ENCODE results near the gene IFNL1. TPM values are rescaled to one million over a fixed set of nuclear protein-coding genes. Genes with fewer than 3 reads are reported as not detected.
A peak's percentile ranks its signal among the peaks of the same experiment; 100 is the strongest.

IFNL1 gene
- total RNA-seq, 2 donors from 2014 or later: not detected

DNA sequence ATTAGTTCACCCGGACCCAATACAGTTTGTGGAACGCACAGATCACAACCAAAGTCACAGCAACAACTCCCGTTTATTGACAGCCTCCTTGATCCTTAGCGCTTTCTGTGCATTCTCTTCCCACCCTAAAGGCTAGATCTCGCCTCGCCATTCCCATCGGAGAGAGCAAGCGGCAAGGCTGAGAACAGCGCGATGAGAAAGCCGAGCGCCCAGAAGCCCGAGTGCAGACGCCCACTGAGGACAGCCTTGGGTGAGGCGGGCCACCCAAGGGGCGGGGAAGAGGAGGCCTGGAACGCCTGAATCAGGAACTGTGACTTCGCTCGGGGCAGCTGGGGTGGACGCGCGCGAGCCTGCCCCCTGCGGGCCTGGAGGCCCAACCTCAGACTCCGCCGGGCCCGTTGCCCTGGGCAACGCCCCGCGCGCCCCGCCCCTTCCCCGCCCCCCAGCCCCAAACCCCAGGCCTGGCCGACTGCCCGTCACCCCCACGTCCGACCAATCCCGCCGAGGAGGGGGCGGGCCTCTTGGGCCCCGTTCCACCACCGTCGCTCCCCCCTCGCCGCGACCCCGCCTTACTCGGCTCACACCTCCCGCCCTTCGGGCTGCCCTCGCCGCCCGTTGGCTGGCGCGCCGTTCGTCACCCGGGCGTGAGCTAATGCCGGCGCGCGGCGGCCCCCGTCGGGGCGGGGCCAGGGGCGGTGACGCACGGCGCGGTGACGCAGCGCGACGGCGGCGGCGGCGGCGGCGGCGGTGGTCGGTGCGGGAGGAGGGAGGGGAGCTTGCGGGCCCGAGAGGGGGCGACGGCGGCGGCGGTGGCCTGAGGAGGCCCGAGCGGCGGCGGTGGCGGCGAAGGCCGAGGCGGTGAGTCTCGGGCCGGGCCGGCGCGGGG lies 45.8 kb downstream of the IFNL1 start, which contains the start of gene SAMD4B:
Gene SAMD4B (plus strand): TSS at position 703 of the 886 bp plus-strand sequence. CDS start 14,473 bp downstream, outside the sequence.
- no peaks in the 10 kb centered on the region for H3K9me3 ChIP-seq
- DNase-seq (ENCODE audit: low spot score): peak; percentile 98
- H3K4me1 ChIP-seq (replicated peaks): peaks cover 5% of the 10 kb centered on the region
- 0% methylated on average over 34 of the region's 105 CpGs for WGBS
- intact Hi-C loops (cut with DNase I): loop anchor here (2.0 to 5.0 kb wide), 2 partner anchors 49 to 70 kb away; partner anchors contain the start of genes MED29, PAF1 and PLEKHG2
- no peaks in the 10 kb centered on the region for H3K36me3 ChIP-seq
- peak within 1 kb of the TSS; percentile 83 to 90 for H3K4me3 ChIP-seq
- no peaks in the 10 kb centered on the region for H3K27me3 ChIP-seq (replicated peaks; ENCODE audit: insufficient read depth)
- TF ChIP-seq POLR2A (IDR thresholded peaks at IDR 0.05): peak; percentile 88
- TF ChIP-seq POLR2AphosphoS5 (IDR thresholded peaks at IDR 0.05): peak; percentile 96
- TF ChIP-seq, protein P1, sequence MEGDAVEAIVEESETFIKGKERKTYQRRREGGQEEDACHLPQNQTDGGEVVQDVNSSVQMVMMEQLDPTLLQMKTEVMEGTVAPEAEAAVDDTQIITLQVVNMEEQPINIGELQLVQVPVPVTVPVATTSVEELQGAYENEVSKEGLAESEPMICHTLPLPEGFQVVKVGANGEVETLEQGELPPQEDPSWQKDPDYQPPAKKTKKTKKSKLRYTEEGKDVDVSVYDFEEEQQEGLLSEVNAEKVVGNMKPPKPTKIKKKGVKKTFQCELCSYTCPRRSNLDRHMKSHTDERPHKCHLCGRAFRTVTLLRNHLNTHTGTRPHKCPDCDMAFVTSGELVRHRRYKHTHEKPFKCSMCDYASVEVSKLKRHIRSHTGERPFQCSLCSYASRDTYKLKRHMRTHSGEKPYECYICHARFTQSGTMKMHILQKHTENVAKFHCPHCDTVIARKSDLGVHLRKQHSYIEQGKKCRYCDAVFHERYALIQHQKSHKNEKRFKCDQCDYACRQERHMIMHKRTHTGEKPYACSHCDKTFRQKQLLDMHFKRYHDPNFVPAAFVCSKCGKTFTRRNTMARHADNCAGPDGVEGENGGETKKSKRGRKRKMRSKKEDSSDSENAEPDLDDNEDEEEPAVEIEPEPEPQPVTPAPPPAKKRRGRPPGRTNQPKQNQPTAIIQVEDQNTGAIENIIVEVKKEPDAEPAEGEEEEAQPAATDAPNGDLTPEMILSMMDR (IDR thresholded peaks at IDR 0.05): peak; percentile 61 to 91 (median 86)
- H3K27ac ChIP-seq: peak within 1 kb of the TSS; percentile 87 to 91

DNA sequence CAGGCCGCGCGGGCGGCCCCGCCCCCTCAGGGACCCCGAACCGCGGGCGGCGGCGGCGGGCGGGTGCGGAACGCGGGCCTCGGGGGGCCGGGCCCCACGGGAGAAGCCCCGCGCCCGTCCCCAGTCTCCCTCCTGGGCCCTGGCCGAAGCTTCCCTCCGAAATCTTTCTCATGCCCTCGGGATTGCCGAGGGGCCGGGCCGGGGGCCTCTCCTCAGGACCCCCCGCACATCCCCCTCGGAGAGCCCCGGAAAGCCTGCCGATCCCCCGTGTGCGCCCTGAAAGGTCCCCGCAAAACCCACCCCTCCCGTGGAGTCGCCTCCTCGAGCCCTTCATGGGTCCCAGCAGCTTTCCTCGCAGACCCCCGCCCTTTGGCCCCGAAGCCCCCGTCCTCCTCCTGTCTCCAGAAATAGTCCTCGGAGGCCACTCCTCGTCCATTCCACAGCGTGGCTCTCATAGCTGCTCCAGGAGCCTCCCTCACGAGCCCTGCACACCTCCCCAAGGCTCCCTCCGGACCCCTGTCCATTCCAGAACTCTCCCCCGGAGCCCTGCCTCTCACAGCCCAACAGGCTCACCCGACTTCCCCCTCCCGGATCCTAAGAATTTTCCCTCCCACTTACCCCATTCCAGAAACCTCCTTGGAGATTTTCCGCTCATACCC lies 46.6 kb downstream of the IFNL1 start:
- no peaks in the 10 kb centered on the region for H3K9me3 ChIP-seq
- no peaks in the 10 kb centered on the region for H3K27me3 ChIP-seq (replicated peaks; ENCODE audit: insufficient read depth)
- DNase-seq (ENCODE audit: low spot score): no peak
- no peaks in the 10 kb centered on the region for H3K36me3 ChIP-seq
- H3K4me1 ChIP-seq (replicated peaks): peaks cover 5% of the 10 kb centered on the region
- H3K4me3 ChIP-seq: peak overlapping the region; percentile 83 to 90
- intact Hi-C loops (cut with DNase I): loop anchor here (2.0 to 5.0 kb wide), 2 partner anchors 48 to 70 kb away; partner anchors contain the start of genes MED29, PAF1 and PLEKHG2
- H3K27ac ChIP-seq: peak overlapping the region; percentile 87
- under 1% methylated on average over 43 of the region's 51 CpGs for WGBS
- TF ChIP-seq, protein P1 (IDR thresholded peaks at IDR 0.05): no peak
- TF ChIP-seq POLR2A (IDR thresholded peaks at IDR 0.05) (no peak), POLR2AphosphoS5 (IDR thresholded peaks at IDR 0.05) (no peak)

DNA sequence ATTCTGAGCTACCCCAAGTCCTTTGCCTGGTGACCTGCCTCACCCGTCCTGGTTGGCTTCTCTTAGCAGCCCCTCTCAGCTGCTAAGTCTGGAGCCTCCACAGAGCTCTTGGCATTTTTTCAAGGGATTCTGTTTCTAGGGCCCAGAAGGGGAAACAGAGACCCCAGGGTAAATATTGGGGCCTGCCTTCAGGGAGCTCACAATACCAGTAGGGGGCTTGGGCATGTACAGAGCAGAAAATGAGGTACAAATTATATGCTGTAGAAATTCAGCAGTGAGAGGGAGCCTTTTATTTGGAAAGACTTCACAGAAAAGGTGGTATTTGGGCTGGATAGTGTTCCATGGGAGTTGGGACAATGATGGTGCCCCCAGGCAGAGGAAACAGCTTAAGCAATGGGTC lies 49.7 kb downstream of the IFNL1 start:
- peaks cover under 1% of the 10 kb centered on the region for H3K4me1 ChIP-seq (replicated peaks)

DNA sequence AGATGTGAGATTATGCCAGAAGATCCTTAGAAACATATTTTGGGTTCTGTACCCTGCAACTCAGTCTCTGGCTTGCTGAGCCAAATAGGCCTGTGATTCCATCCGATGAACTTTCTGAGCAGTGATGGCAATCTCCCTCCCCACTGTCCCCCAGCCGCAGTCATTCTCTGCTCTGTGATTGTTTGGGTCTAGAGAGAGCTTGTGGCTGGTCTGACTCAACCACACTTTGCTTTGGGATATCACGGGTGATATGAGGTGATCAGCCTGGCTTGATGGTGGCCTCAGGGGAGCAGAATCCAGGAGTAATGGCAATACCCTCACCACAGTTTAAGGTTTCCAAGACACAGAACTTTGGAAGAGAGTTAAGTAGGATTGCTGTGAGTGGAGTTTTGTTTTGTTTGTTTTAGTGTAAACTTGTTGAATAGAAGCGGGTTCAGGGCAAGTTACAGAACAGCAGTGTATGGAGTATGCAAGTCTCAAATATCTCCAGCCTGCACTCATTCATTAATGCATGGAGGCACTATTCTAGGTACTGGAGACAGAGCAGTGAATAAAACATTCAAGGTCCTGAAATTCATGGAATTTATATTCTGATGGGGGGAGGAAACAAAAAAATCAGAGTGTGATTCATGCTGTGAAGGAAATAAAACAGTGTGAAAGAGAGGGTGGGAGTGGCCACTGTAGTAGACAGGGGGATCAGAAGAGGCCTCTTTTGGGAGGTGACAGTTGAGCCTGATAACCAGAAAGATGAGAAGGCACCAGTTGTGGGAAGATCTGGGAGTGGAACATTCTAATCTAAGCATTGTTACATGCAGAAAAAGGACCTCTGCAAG lies 51.3 kb downstream of the IFNL1 start:
- Histone ChIP-seq H3K9me3 (no peaks in the 10 kb centered on the region), H3K4me1 (replicated peaks) (no peaks in the 10 kb centered on the region), H3K27me3 (replicated peaks; ENCODE audit: insufficient read depth) (no peaks in the 10 kb centered on the region), H3K4me3 (no peak overlapping the region), H3K27ac (no peak overlapping the region), H3K36me3 (no peaks in the 10 kb centered on the region)
- TF ChIP-seq, protein P1 (IDR thresholded peaks at IDR 0.05): no peak
- TF ChIP-seq POLR2AphosphoS5 (IDR thresholded peaks at IDR 0.05) (no peak), POLR2A (IDR thresholded peaks at IDR 0.05) (no peak)
- intact Hi-C loops (cut with DNase I): no loop called here
- WGBS: 89% methylated on average over 4 of the region's 4 CpGs
- DNase-seq (ENCODE audit: low spot score): no peak

More for the DNA sequence above, 49.7 kb downstream of the IFNL1 start:
- DNase-seq (ENCODE audit: low spot score): no peak
- no peaks in the 10 kb centered on the region for H3K9me3 ChIP-seq
- no peak overlapping the region for H3K4me3 ChIP-seq
- no peaks in the 10 kb centered on the region for H3K27me3 ChIP-seq (replicated peaks; ENCODE audit: insufficient read depth)
- WGBS: 80% methylated on average over 1 of the region's 1 CpG
- TF ChIP-seq POLR2A (IDR thresholded peaks at IDR 0.05): no peak
- TF ChIP-seq, protein P1 (IDR thresholded peaks at IDR 0.05): no peak
- no peak for TF ChIP-seq POLR2AphosphoS5 (IDR thresholded peaks at IDR 0.05)
- H3K36me3 ChIP-seq: no peaks in the 10 kb centered on the region
- intact Hi-C loops (cut with DNase I): no loop called here
- H3K27ac ChIP-seq: no peak overlapping the region

Small RNA genes within 50 kb of the gene (small RNA-seq; reads per million reads assigned to genes)
- 0 to 0.20 reads per million in 2 donors for gene AC011445.2

Other genes with a start within 250 kb of the IFNL1 start
- under 1 TPM in 1 of 2 donors, not detected in 1; 0.80 TPM for gene ACP7, start 212.0 kb upstream of the IFNL1 start, total RNA-seq
- gene PAK4, start 170.6 kb upstream of the IFNL1 start, total RNA-seq: 100 to 1,000 TPM; 111 to 123 TPM
- gene NCCRP1, start 99.4 kb upstream of the IFNL1 start, total RNA-seq: 1 to 10 TPM; 1.4 to 2.7 TPM
- 100 to 1,000 TPM in 1 of 2 donors, not detected in 1; 165 TPM for gene SYCN, start 92.1 kb upstream of the IFNL1 start, total RNA-seq
- gene IFNL3, start 51.4 kb upstream of the IFNL1 start, total RNA-seq: not detected
- not detected for gene IFNL4, start 47.6 kb upstream of the IFNL1 start, total RNA-seq
- not detected for gene IFNL2, start 28.0 kb upstream of the IFNL1 start, total RNA-seq
- 1 to 10 TPM; 4.2 to 5.6 TPM for gene LRFN1, start 24.5 kb downstream of the IFNL1 start, total RNA-seq
- 10 to 100 TPM in 1 of 2 donors, 1 to 10 TPM in 1; 1.5 to 10.2 TPM for gene GMFG, start 39.6 kb downstream of the IFNL1 start, total RNA-seq
- gene SAMD4B, start 46.0 kb downstream of the IFNL1 start, total RNA-seq: 100 to 1,000 TPM; 133 to 227 TPM
- gene PAF1, start 94.7 kb downstream of the IFNL1 start, total RNA-seq: 10 to 100 TPM; 47.5 to 63.6 TPM
- gene MED29, start 95.0 kb downstream of the IFNL1 start, total RNA-seq: 10 to 100 TPM; 50.2 to 56.4 TPM
- gene ZFP36, start 110.4 kb downstream of the IFNL1 start, total RNA-seq: 100 to 1,000 TPM in 1 of 2 donors, 10 to 100 TPM in 1; 96.5 to 170 TPM
- gene PLEKHG2, start 116.3 kb downstream of the IFNL1 start, total RNA-seq: 10 to 100 TPM; 14.4 to 21.1 TPM
- 1,000 to 10,000 TPM; 1,162 to 1,716 TPM for gene RPS16, start 139.5 kb downstream of the IFNL1 start, total RNA-seq
- gene SUPT5H, start 149.2 kb downstream of the IFNL1 start, total RNA-seq: 100 to 1,000 TPM in 1 of 2 donors, 10 to 100 TPM in 1; 79.8 to 246 TPM
- 10 to 100 TPM; 54.1 to 75.5 TPM for gene TIMM50, start 184.4 kb downstream of the IFNL1 start, total RNA-seq
- 1 to 10 TPM in 1 of 2 donors, not detected in 1; 6.3 TPM for gene DLL3, start 202.5 kb downstream of the IFNL1 start, total RNA-seq
- not detected for gene SELENOV, start 218.7 kb downstream of the IFNL1 start, total RNA-seq
- gene EID2B, start 236.4 kb downstream of the IFNL1 start, total RNA-seq: 1 to 10 TPM; 2.6 to 4.5 TPM
- 10 to 100 TPM; 21.1 to 25.3 TPM for gene EID2, start 243.8 kb downstream of the IFNL1 start, total RNA-seq

All from prostate gland (tissue), 2 donors.